GM12878 (cell line): ENCODE measurements around the gene UCN2. TPM values are rescaled to one million over a fixed set of nuclear protein-coding genes. Genes with fewer than 3 reads are reported as not detected.
A peak's percentile ranks its signal among the peaks of the same experiment; 100 is the strongest.

Source experiments
- BACH1 ChIP-seq: fragments of 450-650 bp; IDR thresholded peaks from 2 replicates; pipeline ENCODE4 v1.6.1; 2017; ENCODE audit warnings: mild to moderate bottlenecking, borderline replicate concordance
- CEBPB ChIP-seq, 2 experiments: fragments of 150-350 bp in 1 of 2; IDR thresholded peaks; 2 replicates each; pipeline ENCODE4 v1.6.1; 2012 to 2014; ENCODE audit warnings: low read depth in 2 of 2, low read length in 2 of 2, borderline replicate concordance in 1 of 2, inconsistent platforms in 1 of 2
- CTCF ChIP-seq, 3 experiments: IDR thresholded peaks in 2 of 3; conservative IDR thresholded peaks in 1 of 3; 2 replicates each; pipeline ENCODE4 v1.5.1; 2011; ENCODE audit warnings: low read depth in 3 of 3, low read length in 3 of 3, mild to moderate bottlenecking in 3 of 3, control low read depth in 2 of 3, moderate library complexity in 2 of 3, inconsistent platforms in 1 of 3, mixed read lengths in 1 of 3; ENCODE audit not compliant: control insufficient read depth in 2 of 3, insufficient read depth in 1 of 3; ENCODE audit errors: extremely low read depth in 1 of 3
- DPF2 ChIP-seq: fragments of 450-650 bp; IDR thresholded peaks from 2 replicates; pipeline ENCODE4 v1.6.1; 2017; ENCODE audit warnings: mild to moderate bottlenecking
- HCFC1 ChIP-seq: fragments of 150-350 bp; IDR thresholded peaks from 2 replicates; pipeline ENCODE4 v1.6.1; 2014; ENCODE audit warnings: low read length
- IRF3 ChIP-seq: fragments of 450-650 bp; IDR thresholded peaks from 2 replicates; pipeline ENCODE4 v1.6.1; 2014; ENCODE audit warnings: mild to moderate bottlenecking
- MEF2B ChIP-seq: fragments of 450-650 bp; IDR thresholded peaks from 2 replicates; pipeline ENCODE4 v1.6.1; 2018; ENCODE audit warnings: mild to moderate bottlenecking, moderate library complexity; ENCODE audit not compliant: partially characterized antibody, poor library complexity, severe bottlenecking
- NFXL1 ChIP-seq: fragments of 450-650 bp; IDR thresholded peaks from 2 replicates; pipeline ENCODE4 v1.6.1; 2017; ENCODE audit warnings: antibody characterized with exemption, mild to moderate bottlenecking, borderline replicate concordance
- PAX8 ChIP-seq: fragments of 450-650 bp; IDR thresholded peaks from 2 replicates; pipeline ENCODE4 v1.6.1; 2017; ENCODE audit warnings: mild to moderate bottlenecking, moderate library complexity
- PML ChIP-seq: IDR thresholded peaks from 2 replicates; pipeline ENCODE4 v1.6.1; 2012; ENCODE audit warnings: low read length, inconsistent platforms
- RAD51 ChIP-seq: fragments of 450-650 bp; IDR thresholded peaks from 2 replicates; pipeline ENCODE4 v1.6.1; 2016; ENCODE audit warnings: moderate library complexity, mild to moderate bottlenecking, inconsistent platforms
- REST ChIP-seq: IDR thresholded peaks from 2 replicates; pipeline ENCODE4 v1.6.1; 2012; ENCODE audit warnings: mild to moderate bottlenecking, low read depth, low read length
- RFX5 ChIP-seq: IDR thresholded peaks from 2 replicates; pipeline ENCODE4 v1.6.1; 2011; ENCODE audit warnings: low read depth, low read length, improper control_type of control experiment
- SIN3A ChIP-seq: IDR thresholded peaks from 2 replicates; pipeline ENCODE4 v1.6.1; 2012; ENCODE audit warnings: low read depth, low read length, improper control_type of control experiment
- SP1 ChIP-seq: IDR thresholded peaks from one replicate; pipeline ENCODE4 v1.6.1; 2011; ENCODE audit warnings: low read depth, low read length
- SREBF2 ChIP-seq: IDR thresholded peaks from 2 replicates; pipeline ENCODE4 v1.6.1; 2012; ENCODE audit warnings: mild to moderate bottlenecking, low read length
- STAT3 ChIP-seq: IDR thresholded peaks from 2 replicates; pipeline ENCODE4 v1.6.1; 2011; ENCODE audit warnings: low read depth, low read length, improper control_type of control experiment
- polyA plus RNA-seq, 11 experiments: library from polyadenylated mRNA; depleted of rRNA in 4 of 11; unstranded in 6 of 11; stranded (reverse) in 5 of 11; fragments of >200 nt; fragmentation: Nextera tagmentation in 4 of 11; fragmentation: Illumina TruSeq in 1 of 11; extraction: Ambion mirVana in 4 of 11; extraction: Trizol in 1 of 11; gene quantifications; 1 replicate in 1 of 11; 2 replicates in 10 of 11; pipeline versions ENCODE4 v1.2.1 to v1.2.3, GENCODE V29; 2011 to 2016; ENCODE audit warnings: inconsistent platforms in 2 of 11, missing spikeins in 2 of 11, low read depth in 1 of 11
- total RNA-seq, 4 experiments: library from RNA; depleted of rRNA in 3 of 4; stranded (reverse); fragments of >200 nt in 3 of 4; fragmentation: Illumina TruSeq in 1 of 4; extraction: Trizol in 1 of 4; gene quantifications; 2 replicates each; pipeline versions ENCODE4 v1.2.1 to v1.2.3, GENCODE V29; 2013 to 2021
- TF ChIP-seq, protein P1 (sequence below): fragments of 450-650 bp; IDR thresholded peaks from 2 replicates; pipeline ENCODE4 v1.6.1; 2016; ENCODE audit warnings: mild to moderate bottlenecking, moderate library complexity, borderline replicate concordance

UCN2 gene
- total and polyA plus RNA-seq, 10 of the 15 experiments (the other 5 are each of a cell fraction or from before 2014, with no cell fraction given) = 0.05 TPM; not detected in 9

- no peak for TF ChIP-seq REST
- TF ChIP-seq MEF2B = peak; percentile 22
- TF ChIP-seq CEBPB (IDR thresholded peaks at IDR 0.05; ENCODE audit: borderline replicate concordance in 1 of 2, low read depth in 2 of 2, low read length in 2 of 2) = no peak
- TF ChIP-seq BACH1 = peak; percentile 78
- no peak for TF ChIP-seq RFX5
- peak; percentile 85 for TF ChIP-seq DPF2
- TF ChIP-seq HCFC1 = no peak
- TF ChIP-seq SIN3A = peak; percentile 73
- no peak for TF ChIP-seq PML
- TF ChIP-seq SREBF2 = no peak
- TF ChIP-seq CTCF (IDR thresholded peaks at IDR 0.05 in 2 of 3, conservative IDR thresholded peaks at IDR 0.05 in 1 of 3; ENCODE audit: control insufficient read depth in 2 of 3, extremely low read depth in 1 of 3, insufficient read depth in 1 of 3, low read depth in 3 of 3, low read length in 3 of 3) = peak in 1 of 3 experiments; percentile 11; a peak in 2 of 6 replicates
- no peak for TF ChIP-seq NFXL1
- no peak for TF ChIP-seq PAX8
- TF ChIP-seq SP1 = peak; percentile 61
- no peak for TF ChIP-seq RAD51
- no peak for TF ChIP-seq IRF3
- no peak for TF ChIP-seq STAT3
- TF ChIP-seq, protein P1, sequence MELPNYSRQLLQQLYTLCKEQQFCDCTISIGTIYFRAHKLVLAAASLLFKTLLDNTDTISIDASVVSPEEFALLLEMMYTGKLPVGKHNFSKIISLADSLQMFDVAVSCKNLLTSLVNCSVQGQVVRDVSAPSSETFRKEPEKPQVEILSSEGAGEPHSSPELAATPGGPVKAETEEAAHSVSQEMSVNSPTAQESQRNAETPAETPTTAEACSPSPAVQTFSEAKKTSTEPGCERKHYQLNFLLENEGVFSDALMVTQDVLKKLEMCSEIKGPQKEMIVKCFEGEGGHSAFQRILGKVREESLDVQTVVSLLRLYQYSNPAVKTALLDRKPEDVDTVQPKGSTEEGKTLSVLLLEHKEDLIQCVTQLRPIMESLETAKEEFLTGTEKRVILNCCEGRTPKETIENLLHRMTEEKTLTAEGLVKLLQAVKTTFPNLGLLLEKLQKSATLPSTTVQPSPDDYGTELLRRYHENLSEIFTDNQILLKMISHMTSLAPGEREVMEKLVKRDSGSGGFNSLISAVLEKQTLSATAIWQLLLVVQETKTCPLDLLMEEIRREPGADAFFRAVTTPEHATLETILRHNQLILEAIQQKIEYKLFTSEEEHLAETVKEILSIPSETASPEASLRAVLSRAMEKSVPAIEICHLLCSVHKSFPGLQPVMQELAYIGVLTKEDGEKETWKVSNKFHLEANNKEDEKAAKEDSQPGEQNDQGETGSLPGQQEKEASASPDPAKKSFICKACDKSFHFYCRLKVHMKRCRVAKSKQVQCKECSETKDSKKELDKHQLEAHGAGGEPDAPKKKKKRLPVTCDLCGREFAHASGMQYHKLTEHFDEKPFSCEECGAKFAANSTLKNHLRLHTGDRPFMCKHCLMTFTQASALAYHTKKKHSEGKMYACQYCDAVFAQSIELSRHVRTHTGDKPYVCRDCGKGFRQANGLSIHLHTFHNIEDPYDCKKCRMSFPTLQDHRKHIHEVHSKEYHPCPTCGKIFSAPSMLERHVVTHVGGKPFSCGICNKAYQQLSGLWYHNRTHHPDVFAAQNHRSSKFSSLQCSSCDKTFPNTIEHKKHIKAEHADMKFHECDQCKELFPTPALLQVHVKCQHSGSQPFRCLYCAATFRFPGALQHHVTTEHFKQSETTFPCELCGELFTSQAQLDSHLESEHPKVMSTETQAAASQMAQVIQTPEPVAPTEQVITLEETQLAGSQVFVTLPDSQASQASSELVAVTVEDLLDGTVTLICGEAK = no peak
Measured at GRCh38 chr3:48556796-48557626, 6.6 kb downstream of the UCN2 start, which contains the start of gene PFKFB4 (continued).
